Measurements from ENCODE around the gene ZBTB2. TPM values are rescaled to one million over a fixed set of nuclear protein-coding genes. Genes with fewer than 3 reads are reported as not detected.

ZBTB2 gene
- total RNA-seq, 1 experiment from 2014 or later: 31.4 TPM

- no peak overlapping the region for H3K27ac Mint-ChIP-seq
- peaks cover 2 to 5% of the 10 kb centered on the region in 2 experiments; a peak in 3 of 4 replicates for H3K4me1 Mint-ChIP-seq
- DNase-seq: no peak
- H3K36me3 Mint-ChIP-seq (ENCODE audit: insufficient read depth in 1 of 3, low read depth in 3 of 3): peaks cover 0 to 21% (median 3%) of the 10 kb centered on the region in 3 experiments; a peak in 4 of 7 replicates
- Histone ChIP-seq H3K4me2 (ENCODE audit: insufficient read depth, insufficient read length, low read length) (no peak overlapping the region), H2AK5ac (ENCODE audit: insufficient read length, low read length) (no peak overlapping the region), H3K79me2 (ENCODE audit: insufficient read depth, low read length) (no peaks in the 10 kb centered on the region), H3K14ac (ENCODE audit: insufficient read depth, low read length) (no peak overlapping the region), H3K27me3 (ENCODE audit: insufficient read depth, low read length) (no peaks in the 10 kb centered on the region), H4K20me1 (ENCODE audit: control insufficient read depth, insufficient read depth, insufficient read length) (no peaks in the 10 kb centered on the region), H2BK120ac (ENCODE audit: low read depth, low read length, poor library complexity, severe bottlenecking) (no peak overlapping the region), H3K23me2 (ENCODE audit: insufficient read length, low read depth, low read length, poor library complexity, severe bottlenecking) (no peaks in the 10 kb centered on the region), H3K23ac (ENCODE audit: insufficient read length, low read depth, low read length) (no peak overlapping the region), H3K9me3 (ENCODE audit: control insufficient read depth, low read depth, low read length) (no peaks in the 10 kb centered on the region), H4K5ac (ENCODE audit: insufficient read length, low read depth, low read length) (no peak overlapping the region), H2BK5ac (ENCODE audit: insufficient read length, low read length) (no peak overlapping the region), H2BK15ac (ENCODE audit: low read depth, low read length) (no peak overlapping the region), H3K18ac (ENCODE audit: insufficient read length, low read depth, low read length) (no peak overlapping the region), H3K4ac (ENCODE audit: low read depth, low read length) (no peak overlapping the region), H2BK20ac (ENCODE audit: low read depth, low read length, poor library complexity, severe bottlenecking) (no peak overlapping the region), H4K91ac (ENCODE audit: insufficient read length, low read depth, low read length) (no peak overlapping the region), H3K4me1 (ENCODE audit: insufficient read depth, low read length) (no peaks in the 10 kb centered on the region), H2BK12ac (ENCODE audit: insufficient read length, low read depth, low read length) (no peak overlapping the region), H3K79me1 (ENCODE audit: insufficient read depth, low read depth, low read length, poor library complexity, severe bottlenecking) (no peaks in the 10 kb centered on the region), H3K56ac (ENCODE audit: insufficient read length, low read depth, low read length) (no peak overlapping the region), H3K9ac (ENCODE audit: extremely low read depth, insufficient read length, low read length) (no peak overlapping the region), H4K8ac (replicated peaks; ENCODE audit: insufficient read length, low read depth, low read length) (no peak overlapping the region), H3K27ac (ENCODE audit: insufficient read length, low read depth, low read length) (no peak overlapping the region), H2AFZ (ENCODE audit: low read length) (no peak overlapping the region), H3T11ph (ENCODE audit: low read length) (no peak overlapping the region)
- no peak for TF ChIP-seq CTCF (conservative IDR thresholded peaks at IDR 0.05)
- no CpG with 5 or more reads among the region's 3 CpGs for WGBS (ENCODE audit: extremely low coverage, insufficient read length, low lambda C conversion rate)
- H3K4me3 Mint-ChIP-seq: no peak overlapping the region
- no peaks in the 10 kb centered on the region for H3K27me3 Mint-ChIP-seq (ENCODE audit: low read depth)
- H3K9me3 Mint-ChIP-seq: no peaks in the 10 kb centered on the region
Observed at GRCh38 chr6:151358475-151358874, 32.9 kb downstream of the ZBTB2 start.
